Suprapubic skin (tissue), 4 donors: ENCODE results near the gene MOCS1. TPM values are rescaled to one million over a fixed set of nuclear protein-coding genes. Genes with fewer than 3 reads are reported as not detected.

Experiments
- DNase-seq, 2 donors: peaks; one replicate each; pipeline ENCODE4 v3.0.0-alpha.2; 2019; ENCODE audit warnings: low spot score in 2 of 2
- H3K27ac ChIP-seq: fragments of 200-600 bp; sonication (generic); one replicate; pipeline ENCODE4 v1.5.1; 2019
- H3K27me3 ChIP-seq: fragments of 200-600 bp; sonication (generic); one replicate; pipeline ENCODE4 v1.5.1; 2019
- H3K36me3 ChIP-seq: fragments of 200-600 bp; sonication (generic); one replicate; pipeline ENCODE4 v1.5.1; 2019
- H3K4me1 ChIP-seq: fragments of 200-600 bp; sonication (generic); one replicate; pipeline ENCODE4 v1.5.1; 2019
- H3K4me3 ChIP-seq: fragments of 200-600 bp; sonication (generic); one replicate; pipeline ENCODE4 v1.5.1; 2019; ENCODE audit warnings: mild to moderate bottlenecking
- H3K9me3 ChIP-seq: fragments of 200-600 bp; sonication (generic); one replicate; pipeline ENCODE4 v1.5.1; 2019
- CTCF ChIP-seq, 2 donors: fragments of 200-600 bp in 1 of 2; fragments of 450-650 bp in 1 of 2; sonication (generic) in 1 of 2; IDR thresholded peaks; one replicate each; pipeline ENCODE4 v1.5.1; 2016 to 2019; ENCODE audit warnings: antibody characterized with exemption in 2 of 2, mild to moderate bottlenecking in 1 of 2, moderate library complexity in 1 of 2
- EP300 ChIP-seq: sonication (generic); formaldehyde crosslinking; IDR thresholded peaks from one replicate; pipeline ENCODE4 v1.6.1; 2017; ENCODE audit warnings: antibody characterized with exemption
- POLR2A ChIP-seq, 2 donors: fragments of 450-650 bp; IDR thresholded peaks; one replicate each; pipeline ENCODE4 v1.6.1; 2017; ENCODE audit warnings: antibody characterized with exemption in 2 of 2, mild to moderate bottlenecking in 2 of 2, moderate library complexity in 2 of 2
- POLR2AphosphoS5 ChIP-seq, 3 donors: sonication (generic); formaldehyde crosslinking; IDR thresholded peaks; one replicate each; pipeline ENCODE4 v1.6.1; 2017; ENCODE audit warnings: antibody characterized with exemption in 3 of 3
- WGBS: methylation state at CpG from one replicate; pipeline ENCODE4 v1.1.5; 2018; 5-methylcytosine and 5-hydroxymethylcytosine counted together
- total RNA-seq, 4 donors: library from RNA; depleted of rRNA; stranded (reverse); fragments of >200 nt; gene quantifications; one replicate each; pipeline ENCODE4 v1.1.0, GENCODE V29; 2016

MOCS1 gene
- total RNA-seq, 4 donors from 2014 or later, result 4.2 to 13.8 (median 10.2) TPM

GRCh38 chr6:39880594-39880993 is 53.7 kb downstream of the MOCS1 start:
- no peak overlapping the region for H3K4me3 ChIP-seq
- no peak for DNase-seq

GRCh38 chr6:39879535-39879934 is 54.7 kb downstream of the MOCS1 start:
- no peak overlapping the region for H3K27ac ChIP-seq
- no peak for DNase-seq

More at GRCh38 chr6:39880594-39880993, 53.7 kb downstream of the MOCS1 start:
- Histone ChIP-seq H3K4me1 (peaks cover 12% of the 10 kb centered on the region), H3K36me3 (peaks cover 17% of the 10 kb centered on the region), H3K9me3 (no peaks in the 10 kb centered on the region), H3K27me3 (no peaks in the 10 kb centered on the region), H3K27ac (no peak overlapping the region)
- 62% methylated on average over 4 of the region's 4 CpGs for WGBS
- TF ChIP-seq POLR2A (IDR thresholded peaks at IDR 0.05) (no peak), EP300 (no peak), CTCF (IDR thresholded peaks at IDR 0.05) (no peak)

GRCh38 chr6:39876826-39877225 is 57.4 kb downstream of the MOCS1 start:
- peaks cover 46% of the 10 kb centered on the region for H3K36me3 ChIP-seq
- peaks cover 1% of the 10 kb centered on the region for H3K4me1 ChIP-seq
- H3K27me3 ChIP-seq, result no peaks in the 10 kb centered on the region
- no peaks in the 10 kb centered on the region for H3K9me3 ChIP-seq
- no peak for DNase-seq
- no peak for TF ChIP-seq POLR2A (IDR thresholded peaks at IDR 0.05)
- TF ChIP-seq POLR2AphosphoS5 (IDR thresholded peaks at IDR 0.05), result no peak
- no peak for TF ChIP-seq CTCF (IDR thresholded peaks at IDR 0.05)
- no peak for TF ChIP-seq EP300
- 69% methylated on average over 3 of the region's 3 CpGs for WGBS
- H3K4me3 ChIP-seq, result no peak overlapping the region
- H3K27ac ChIP-seq, result no peak overlapping the region

More at GRCh38 chr6:39879535-39879934, 54.7 kb downstream of the MOCS1 start:
- WGBS, result 94% methylated on average over 2 of the region's 3 CpGs
- H3K4me1 ChIP-seq, result peaks cover 12% of the 10 kb centered on the region
- no peaks in the 10 kb centered on the region for H3K27me3 ChIP-seq
- H3K4me3 ChIP-seq, result no peak overlapping the region
- peaks cover 25% of the 10 kb centered on the region for H3K36me3 ChIP-seq
- H3K9me3 ChIP-seq, result no peaks in the 10 kb centered on the region
- TF ChIP-seq POLR2AphosphoS5 (IDR thresholded peaks at IDR 0.05) (no peak), CTCF (IDR thresholded peaks at IDR 0.05) (no peak), EP300 (no peak), POLR2A (IDR thresholded peaks at IDR 0.05) (no peak)

GRCh38 chr6:39876111-39876510 is 58.2 kb downstream of the MOCS1 start:
- Histone ChIP-seq H3K36me3 (peaks cover 52% of the 10 kb centered on the region), H3K27ac (no peak overlapping the region), H3K9me3 (no peaks in the 10 kb centered on the region), H3K4me1 (no peaks in the 10 kb centered on the region), H3K4me3 (no peak overlapping the region), H3K27me3 (no peaks in the 10 kb centered on the region)
- no peak for DNase-seq
- TF ChIP-seq EP300, result no peak
- TF ChIP-seq POLR2AphosphoS5 (IDR thresholded peaks at IDR 0.05), result no peak
- TF ChIP-seq CTCF (IDR thresholded peaks at IDR 0.05), result no peak
- no peak for TF ChIP-seq POLR2A (IDR thresholded peaks at IDR 0.05)

- Histone ChIP-seq H3K27ac (no peak overlapping the region), H3K36me3 (peaks cover 54% of the 10 kb centered on the region), H3K27me3 (no peaks in the 10 kb centered on the region), H3K4me3 (no peak overlapping the region), H3K9me3 (no peaks in the 10 kb centered on the region), H3K4me1 (no peaks in the 10 kb centered on the region)
- DNase-seq, result no peak
- 81% methylated on average over 3 of the region's 3 CpGs for WGBS
- TF ChIP-seq POLR2A (IDR thresholded peaks at IDR 0.05) (no peak), POLR2AphosphoS5 (IDR thresholded peaks at IDR 0.05) (no peak), EP300 (no peak), CTCF (IDR thresholded peaks at IDR 0.05) (no peak)
These were observed 60.8 kb downstream of the MOCS1 start for GRCh38 chr6:39873439-39873838.
